HepG2 (cell line): Measurements from ENCODE around the gene FAF1. TPM values are rescaled to one million over a fixed set of nuclear protein-coding genes. Genes with fewer than 3 reads are reported as not detected.
A peak's percentile ranks its signal among the peaks of the same experiment; 100 is the strongest.

Experiments used
- CTCF ChIP-seq: sonication (generic); formaldehyde crosslinking; IDR thresholded peaks from 2 replicates; pipeline ENCODE4 v1.5.0; 2020; ENCODE audit warnings: mild to moderate bottlenecking, missing genetic modification reagents, moderate library complexity
- ETS1 ChIP-seq: sonication (generic); formaldehyde crosslinking; IDR thresholded peaks from 2 replicates; pipeline ENCODE4 v1.4.0; 2020; ENCODE audit warnings: missing genetic modification reagents
- KLF15 ChIP-seq: sonication (generic); formaldehyde crosslinking; IDR thresholded peaks from 2 replicates; pipeline ENCODE4 v1.8.1; 2023; ENCODE audit warnings: borderline replicate concordance, mild to moderate bottlenecking, inconsistent platforms, missing genetic modification reagents, mixed read lengths
- NCOA2 ChIP-seq: sonication (generic); formaldehyde crosslinking; IDR thresholded peaks from 2 replicates; pipeline ENCODE4 v1.8.0; 2022; ENCODE audit warnings: inconsistent platforms
- NKX3-1 ChIP-seq: sonication (generic); formaldehyde crosslinking; IDR thresholded peaks from 2 replicates; pipeline ENCODE4 v1.5.0; 2020; ENCODE audit warnings: missing genetic modification reagents
- NONO ChIP-seq, 2 experiments: fragments of 450-650 bp in 1 of 2; sonication (generic) in 1 of 2; formaldehyde crosslinking in 1 of 2; IDR thresholded peaks in 1 of 2; conservative IDR thresholded peaks in 1 of 2; 2 replicates each; pipeline versions ENCODE4 v1.6.1 to v1.8.0; 2017 to 2022; ENCODE audit warnings: mild to moderate bottlenecking in 1 of 2, missing genetic modification reagents in 1 of 2, moderate library complexity in 1 of 2
- NR1H2 ChIP-seq: sonication (generic); formaldehyde crosslinking; IDR thresholded peaks from 2 replicates; pipeline ENCODE4 v1.8.1; 2022; ENCODE audit warnings: low read depth, missing genetic modification reagents, borderline replicate concordance
- POLR2A ChIP-seq, 2 experiments: IDR thresholded peaks; 2 replicates each; pipeline ENCODE4 v1.6.1; 2011; ENCODE audit warnings: low read depth in 2 of 2, low read length in 2 of 2, mild to moderate bottlenecking in 1 of 2, moderate library complexity in 1 of 2; ENCODE audit not compliant: insufficient read depth in 1 of 2
- SALL2 ChIP-seq: sonication (generic); formaldehyde crosslinking; IDR thresholded peaks from 2 replicates; pipeline ENCODE4 v1.8.1; 2023; ENCODE audit warnings: mild to moderate bottlenecking, missing genetic modification reagents, inconsistent platforms
- SPEN ChIP-seq: sonication (generic); formaldehyde crosslinking; IDR thresholded peaks from 2 replicates; pipeline ENCODE4 v1.5.1; 2020; ENCODE audit warnings: low read depth, mild to moderate bottlenecking, missing genetic modification reagents
- ZBTB4 ChIP-seq: sonication (generic); formaldehyde crosslinking; IDR thresholded peaks from 2 replicates; pipeline ENCODE4 v1.4.0; 2020; ENCODE audit warnings: missing genetic modification reagents, mild to moderate bottlenecking, borderline replicate concordance
- ZNF101 ChIP-seq: sonication (generic); formaldehyde crosslinking; IDR thresholded peaks from 2 replicates; pipeline ENCODE4 v1.4.0; 2020; ENCODE audit warnings: mild to moderate bottlenecking, low read depth, missing genetic modification reagents, borderline replicate concordance
- ZNF407 ChIP-seq: sonication (generic); formaldehyde crosslinking; IDR thresholded peaks from one replicate; pipeline ENCODE4 v1.5.1; 2020; ENCODE audit warnings: mild to moderate bottlenecking, missing genetic modification reagents; ENCODE audit errors: not compliant biosample characterization
- polyA plus RNA-seq, 8 experiments: library from polyadenylated mRNA; depleted of rRNA in 3 of 8; stranded (reverse) in 7 of 8; unstranded in 1 of 8; fragments of >200 nt; fragmentation: Illumina TruSeq in 4 of 8; extraction: Trizol in 4 of 8; gene quantifications; 2 replicates each; pipeline versions ENCODE4 v1.2.1 to v1.2.3, GENCODE V29; 2011 to 2016; ENCODE audit warnings: low read depth in 4 of 8, missing spikeins in 1 of 8, mixed read lengths in 1 of 8; ENCODE audit not compliant: insufficient read depth in 1 of 8
- total RNA-seq, 5 experiments: library from RNA; depleted of rRNA; stranded (reverse); fragments of >200 nt; fragmentation: Illumina TruSeq; extraction: Trizol; gene quantifications; 2 replicates each; pipeline ENCODE4 v1.2.3, GENCODE V29; 2016; ENCODE audit warnings: low read depth in 1 of 5

FAF1 gene
- total and polyA plus RNA-seq, 2 of the 13 experiments (the other 11 are each of a cell fraction or from before 2014, with no cell fraction given) = 19.4 to 63.3 TPM

GRCh38 chr1:50968158-50968820 is 8.2 kb upstream of the FAF1 start (continued):
- peak; percentile 78; the same call in 1 of the 2 replicates for TF ChIP-seq ZBTB4 (CRISPR knock-in tag)
- TF ChIP-seq ETS1 (CRISPR knock-in tag) = 0 out of 2 replicates have a peak, but pooled peaks have one; percentile 60
- peak; percentile 65; the same call in 1 of the 2 replicates for TF ChIP-seq SALL2 (CRISPR knock-in tag)
- TF ChIP-seq POLR2A (IDR thresholded peaks at IDR 0.05; ENCODE audit: insufficient read depth in 1 of 2, low read depth in 2 of 2, low read length in 2 of 2) = peak; percentile 62 to 75
- no peak for TF ChIP-seq NR1H2
- peak; percentile 75 for TF ChIP-seq SPEN
- TF ChIP-seq CTCF (CRISPR knock-in tag) = peak; percentile 73
- TF ChIP-seq KLF15 (CRISPR knock-in tag) = no peak
- no peak; the same call in 1 of the 2 replicates for TF ChIP-seq NKX3-1 (CRISPR knock-in tag)
- TF ChIP-seq ZNF101 = 0 out of 2 replicates have a peak, but pooled peaks have one; percentile 35
- no peak for TF ChIP-seq NONO (IDR thresholded peaks at IDR 0.05)
- peak; percentile 83 for TF ChIP-seq NONO (CRISPR knock-in tag; conservative IDR thresholded peaks at IDR 0.05)
- no peak; the same call in 1 of the 2 replicates for TF ChIP-seq NCOA2
- TF ChIP-seq ZNF407 (CRISPR knock-in tag) = peak; percentile 18
